Hepatocyte (in vitro differentiated cells): Measurements from ENCODE around the gene S100A3. TPM values are rescaled to one million over a fixed set of nuclear protein-coding genes. Genes with fewer than 3 reads are reported as not detected.

Experiments used
- DNase-seq: peaks from one replicate; pipeline ENCODE4 v3.0.0-alpha.2; 2016; ENCODE audit warnings: low spot score
- H2AFZ ChIP-seq: fragments of 200-600 bp; sonication (generic); 2 replicates; pipeline ENCODE4 v1.6.0; 2016; ENCODE audit warnings: antibody characterized with exemption, mild to moderate bottlenecking
- H3K27ac ChIP-seq: fragments of 200-600 bp; sonication (generic); 2 replicates; pipeline ENCODE4 v1.5.1; 2016; ENCODE audit warnings: mild to moderate bottlenecking
- H3K27me3 ChIP-seq: fragments of 200-600 bp; sonication (generic); 2 replicates; pipeline ENCODE4 v1.6.1; 2016
- H3K36me3 ChIP-seq: fragments of 200-600 bp; sonication (generic); replicated peaks from 2 replicates; pipeline ENCODE4 v1.5.1; 2016; ENCODE audit warnings: low read depth; ENCODE audit not compliant: insufficient read depth
- H3K4me1 ChIP-seq: fragments of 200-600 bp; sonication (generic); 2 replicates; pipeline ENCODE4 v1.5.1; 2016; ENCODE audit warnings: mild to moderate bottlenecking, moderate library complexity; ENCODE audit not compliant: insufficient read depth
- H3K4me2 ChIP-seq: fragments of 200-600 bp; sonication (generic); 2 replicates; pipeline ENCODE4 v1.6.0; 2016
- H3K4me3 ChIP-seq: fragments of 200-600 bp; sonication (generic); 2 replicates; pipeline ENCODE4 v1.5.1; 2016; ENCODE audit warnings: mild to moderate bottlenecking
- H3K79me2 ChIP-seq: fragments of 200-600 bp; sonication (generic); 2 replicates; pipeline ENCODE4 v1.6.0; 2017; ENCODE audit warnings: mild to moderate bottlenecking
- H3K9me2 ChIP-seq: fragments of 200-600 bp; sonication (generic); replicated peaks from 2 replicates; pipeline ENCODE4 v1.6.0; 2017; ENCODE audit warnings: mild to moderate bottlenecking; ENCODE audit not compliant: insufficient read depth
- H3K9me3 ChIP-seq: fragments of 200-600 bp; sonication (generic); 2 replicates; pipeline ENCODE4 v1.5.1; 2016; ENCODE audit warnings: low read depth, mild to moderate bottlenecking
- H4K20me1 ChIP-seq: fragments of 200-600 bp; sonication (generic); 2 replicates; pipeline ENCODE4 v1.6.0; 2016; ENCODE audit warnings: mild to moderate bottlenecking; ENCODE audit not compliant: insufficient read depth, poor library complexity, severe bottlenecking
- CTCF ChIP-seq: fragments of 200-600 bp; sonication (generic); IDR thresholded peaks from 2 replicates; pipeline ENCODE4 v1.5.1; 2016; ENCODE audit warnings: antibody characterized with exemption, mild to moderate bottlenecking; ENCODE audit not compliant: poor library complexity
- EZH2 ChIP-seq: fragments of 200-600 bp; sonication (generic); IDR thresholded peaks from 2 replicates; pipeline ENCODE4 v1.6.1; 2016; ENCODE audit warnings: antibody characterized with exemption, mild to moderate bottlenecking, borderline replicate concordance
- EZH2phosphoT487 ChIP-seq: fragments of 200-600 bp; sonication (generic); IDR thresholded peaks from one replicate; pipeline ENCODE4 v1.6.1; 2018; ENCODE audit warnings: antibody characterized with exemption, mild to moderate bottlenecking, low read depth, moderate library complexity; ENCODE audit not compliant: unreplicated experiment, severe bottlenecking
- WGBS: methylation state at CpG from one replicate; pipeline ENCODE4 v1.1.6; 2016; ENCODE audit warnings: low lambda C conversion rate; ENCODE audit errors: missing lambda C conversion rate; 5-methylcytosine and 5-hydroxymethylcytosine counted together
- polyA plus RNA-seq: library from polyadenylated mRNA; unstranded; fragments of >200 nt; fragmentation: Nextera tagmentation; extraction: Ambion mirVana; gene quantifications from 2 replicates; pipeline ENCODE4 v1.2.1, GENCODE V29; 2016
- total RNA-seq: library from RNA; depleted of rRNA; stranded (reverse); fragments of >200 nt; gene quantifications from 2 replicates; pipeline ENCODE4 v1.2.3, GENCODE V29; 2014

S100A3 gene
- total and polyA plus RNA-seq, 2 experiments from 2014 or later = 1.9 to 2.7 TPM

DNA sequence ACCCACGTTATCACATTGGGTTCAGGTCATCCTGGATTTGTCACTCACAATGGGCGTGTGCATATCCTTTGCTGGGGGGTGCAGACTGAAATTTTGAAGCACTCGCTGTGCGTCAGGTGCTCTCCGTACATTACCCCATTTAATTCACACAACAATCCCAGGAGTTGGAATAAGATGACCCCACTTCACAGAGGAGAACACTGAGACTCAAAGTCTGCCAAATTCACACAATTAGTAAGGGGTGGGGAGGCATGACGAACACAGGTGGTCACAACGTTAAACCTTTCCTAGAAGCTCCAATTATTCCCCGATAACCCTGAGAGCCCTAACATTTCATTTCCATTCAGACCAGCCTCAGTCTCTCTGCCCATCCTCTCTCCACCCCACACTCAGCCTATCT lies 20.4 kb upstream of the S100A3 start:
- peak overlapping the region; percentile 54 for H2AFZ ChIP-seq
- no peaks in the 10 kb centered on the region for H3K9me3 ChIP-seq
- no peak overlapping the region for H3K27ac ChIP-seq
- no peaks in the 10 kb centered on the region for H3K9me2 ChIP-seq
- no peaks in the 10 kb centered on the region for H3K79me2 ChIP-seq
- no peaks in the 10 kb centered on the region for H3K36me3 ChIP-seq
- peaks cover 31% of the 10 kb centered on the region for H3K4me1 ChIP-seq
- 94% methylated on average over 8 of the region's 8 CpGs for WGBS
- H3K4me3 ChIP-seq = no peak overlapping the region
- H3K4me2 ChIP-seq = no peak overlapping the region
- TF ChIP-seq EZH2phosphoT487 = no peak
- no peak for TF ChIP-seq EZH2
- TF ChIP-seq CTCF = no peak
- no peak for DNase-seq
- no peaks in the 10 kb centered on the region for H3K27me3 ChIP-seq
- no peaks in the 10 kb centered on the region for H4K20me1 ChIP-seq

- no peaks in the 10 kb centered on the region for H3K9me2 ChIP-seq
- H3K36me3 ChIP-seq = no peaks in the 10 kb centered on the region
- peak overlapping the region; percentile 58 for H3K4me2 ChIP-seq
- DNase-seq = peak; percentile 95
- peak overlapping the region; percentile 100 for H3K27ac ChIP-seq
- H3K9me3 ChIP-seq = no peaks in the 10 kb centered on the region
- H2AFZ ChIP-seq = peak overlapping the region; percentile 54
- H4K20me1 ChIP-seq = no peaks in the 10 kb centered on the region
- WGBS = 18% methylated on average over 25 of the region's 25 CpGs
- no peak overlapping the region for H3K4me3 ChIP-seq
- H3K4me1 ChIP-seq = peaks cover 31% of the 10 kb centered on the region
- H3K27me3 ChIP-seq = no peaks in the 10 kb centered on the region
- no peaks in the 10 kb centered on the region for H3K79me2 ChIP-seq
- no peak for TF ChIP-seq EZH2phosphoT487
- peak; percentile 98 for TF ChIP-seq CTCF
Measured at GRCh38 chr1:153568367-153569099, 19.5 kb upstream of the S100A3 start.

DNA sequence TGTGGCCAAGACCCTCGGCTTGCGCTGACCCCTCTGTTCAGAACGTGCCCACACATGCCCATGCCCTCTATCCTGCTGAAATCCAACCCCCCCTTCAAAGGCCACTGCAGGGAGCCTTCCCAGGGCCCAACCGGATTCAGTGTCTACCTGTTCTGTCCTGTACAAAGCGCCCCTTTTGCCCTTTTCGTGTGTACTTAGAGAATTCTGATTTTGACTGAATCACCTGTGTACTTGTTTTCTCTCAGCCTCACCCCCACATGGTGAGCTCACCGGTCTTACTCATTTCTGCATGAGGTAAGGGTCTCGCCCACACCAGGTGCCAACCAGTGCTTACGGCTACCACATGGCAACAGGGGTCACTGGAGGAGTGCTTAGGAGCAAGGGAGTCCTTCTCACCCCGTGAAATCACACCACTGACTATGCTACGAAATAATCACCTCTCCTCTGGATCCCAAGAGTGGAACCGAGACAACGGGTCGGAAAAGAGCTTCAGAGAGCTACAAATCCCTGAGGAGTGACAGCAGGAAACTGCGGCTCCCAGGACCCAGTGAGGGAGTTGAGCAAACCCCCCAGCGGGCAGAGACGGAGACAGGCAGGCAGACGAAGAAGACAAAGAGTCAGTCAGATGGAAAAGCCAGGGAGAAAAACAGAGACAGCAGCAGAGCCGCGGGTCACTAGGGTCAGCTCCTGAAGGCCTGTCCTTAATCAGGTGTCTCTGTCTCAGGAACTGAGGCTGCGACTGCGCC lies 18.7 kb upstream of the S100A3 start:
- Histone ChIP-seq H3K79me2 (no peaks in the 10 kb centered on the region), H3K27ac (peak overlapping the region; percentile 100), H3K27me3 (no peaks in the 10 kb centered on the region), H4K20me1 (no peaks in the 10 kb centered on the region), H3K9me2 (no peaks in the 10 kb centered on the region), H3K4me3 (no peak overlapping the region), H3K4me1 (peaks cover 31% of the 10 kb centered on the region), H3K4me2 (peak overlapping the region; percentile 58), H3K9me3 (no peaks in the 10 kb centered on the region), H2AFZ (peak overlapping the region; percentile 34), H3K36me3 (no peaks in the 10 kb centered on the region)
- TF ChIP-seq EZH2 (no peak), EZH2phosphoT487 (no peak), CTCF (no peak)
- peak; percentile 47 for DNase-seq
- 67% methylated on average over 22 of the region's 22 CpGs for WGBS
